KMS-11 (cell line): ENCODE data around the gene KCNJ16.

Source experiments
- H2AFZ ChIP-seq: fragments of 200-600 bp; sonication (generic); 2 replicates; pipeline ENCODE4 v1.6.1; 2016; ENCODE audit warnings: antibody characterized with exemption, mixed run types, low read depth
- H3K27ac ChIP-seq: fragments of 200-600 bp; sonication (generic); 2 replicates; pipeline ENCODE4 v1.6.1; 2016; ENCODE audit warnings: mild to moderate bottlenecking, mixed run types
- H3K27me3 ChIP-seq: fragments of 200-600 bp; sonication (generic); 2 replicates; pipeline ENCODE4 v1.6.1; 2017; ENCODE audit warnings: mild to moderate bottlenecking, low read depth, mixed run types, moderate library complexity; ENCODE audit not compliant: insufficient read depth
- H3K36me3 ChIP-seq: fragments of 200-600 bp; sonication (generic); 2 replicates; pipeline ENCODE4 v1.6.1; 2017; ENCODE audit warnings: mild to moderate bottlenecking, mixed run types; ENCODE audit not compliant: insufficient read depth
- H3K4me1 ChIP-seq: fragments of 200-600 bp; sonication (generic); 2 replicates; pipeline ENCODE4 v1.6.1; 2016; ENCODE audit warnings: mild to moderate bottlenecking, low read depth, mixed run types; ENCODE audit not compliant: poor library complexity, severe bottlenecking
- H3K4me2 ChIP-seq: fragments of 200-600 bp; sonication (generic); 2 replicates; pipeline ENCODE4 v1.7.0; 2016; ENCODE audit warnings: mild to moderate bottlenecking, mixed run types
- H3K4me3 ChIP-seq: fragments of 200-600 bp; sonication (generic); IDR thresholded peaks from 2 replicates; pipeline ENCODE4 v1.6.1; 2017; ENCODE audit warnings: low read depth, low read length, mixed read lengths; ENCODE audit not compliant: insufficient read depth
- H3K79me2 ChIP-seq: fragments of 200-600 bp; sonication (generic); 2 replicates; pipeline ENCODE4 v1.6.1; 2016; ENCODE audit warnings: low read depth, mixed run types; ENCODE audit not compliant: insufficient read depth
- H3K9ac ChIP-seq: fragments of 200-600 bp; sonication (generic); 2 replicates; pipeline ENCODE4 v1.6.1; 2016; ENCODE audit warnings: mild to moderate bottlenecking, mixed run types
- H4K20me1 ChIP-seq: fragments of 200-600 bp; sonication (generic); 2 replicates; pipeline ENCODE4 v1.6.1; 2016; ENCODE audit warnings: mild to moderate bottlenecking, mixed run types; ENCODE audit not compliant: insufficient read depth
- TF ChIP-seq, protein P1 (sequence below): fragments of 200-600 bp; sonication (generic); conservative IDR thresholded peaks from 2 replicates; pipeline ENCODE4 v1.6.1; 2017; ENCODE audit warnings: low read depth, mild to moderate bottlenecking, antibody characterized with exemption, low read length, moderate library complexity, mixed read lengths

KCNJ16 gene

DNA sequence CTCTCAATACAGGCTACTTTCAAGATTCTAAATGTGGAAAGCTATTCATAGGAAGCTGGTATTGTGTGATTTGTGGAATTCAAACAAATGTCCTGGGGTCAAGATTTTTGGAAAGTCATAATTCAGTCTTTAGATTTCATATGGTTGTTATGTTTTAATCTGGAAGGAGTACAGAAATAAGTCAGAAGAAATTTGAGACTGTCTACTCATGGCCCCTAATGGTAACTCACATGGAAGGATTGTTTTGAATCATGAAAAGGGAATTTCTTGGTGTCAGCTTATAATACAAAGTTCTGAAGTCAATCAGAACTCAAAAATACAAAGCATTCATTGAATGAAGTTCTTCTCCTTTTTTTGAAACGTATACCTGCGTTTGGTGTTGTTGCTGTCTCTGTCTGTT lies 97.4 kb downstream of the KCNJ16 start:
- H3K79me2 ChIP-seq = no peaks in the 10 kb centered on the region
- no peak overlapping the region for H2AFZ ChIP-seq
- H3K9ac ChIP-seq = no peak overlapping the region
- no peak overlapping the region for H3K4me2 ChIP-seq
- TF ChIP-seq, protein P1, sequence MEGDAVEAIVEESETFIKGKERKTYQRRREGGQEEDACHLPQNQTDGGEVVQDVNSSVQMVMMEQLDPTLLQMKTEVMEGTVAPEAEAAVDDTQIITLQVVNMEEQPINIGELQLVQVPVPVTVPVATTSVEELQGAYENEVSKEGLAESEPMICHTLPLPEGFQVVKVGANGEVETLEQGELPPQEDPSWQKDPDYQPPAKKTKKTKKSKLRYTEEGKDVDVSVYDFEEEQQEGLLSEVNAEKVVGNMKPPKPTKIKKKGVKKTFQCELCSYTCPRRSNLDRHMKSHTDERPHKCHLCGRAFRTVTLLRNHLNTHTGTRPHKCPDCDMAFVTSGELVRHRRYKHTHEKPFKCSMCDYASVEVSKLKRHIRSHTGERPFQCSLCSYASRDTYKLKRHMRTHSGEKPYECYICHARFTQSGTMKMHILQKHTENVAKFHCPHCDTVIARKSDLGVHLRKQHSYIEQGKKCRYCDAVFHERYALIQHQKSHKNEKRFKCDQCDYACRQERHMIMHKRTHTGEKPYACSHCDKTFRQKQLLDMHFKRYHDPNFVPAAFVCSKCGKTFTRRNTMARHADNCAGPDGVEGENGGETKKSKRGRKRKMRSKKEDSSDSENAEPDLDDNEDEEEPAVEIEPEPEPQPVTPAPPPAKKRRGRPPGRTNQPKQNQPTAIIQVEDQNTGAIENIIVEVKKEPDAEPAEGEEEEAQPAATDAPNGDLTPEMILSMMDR = no peak
- H3K36me3 ChIP-seq = no peaks in the 10 kb centered on the region
- H3K4me1 ChIP-seq = no peaks in the 10 kb centered on the region
- H4K20me1 ChIP-seq = no peaks in the 10 kb centered on the region
- H3K4me3 ChIP-seq = no peak overlapping the region
- H3K27ac ChIP-seq = no peak overlapping the region
- no peaks in the 10 kb centered on the region for H3K27me3 ChIP-seq

DNA sequence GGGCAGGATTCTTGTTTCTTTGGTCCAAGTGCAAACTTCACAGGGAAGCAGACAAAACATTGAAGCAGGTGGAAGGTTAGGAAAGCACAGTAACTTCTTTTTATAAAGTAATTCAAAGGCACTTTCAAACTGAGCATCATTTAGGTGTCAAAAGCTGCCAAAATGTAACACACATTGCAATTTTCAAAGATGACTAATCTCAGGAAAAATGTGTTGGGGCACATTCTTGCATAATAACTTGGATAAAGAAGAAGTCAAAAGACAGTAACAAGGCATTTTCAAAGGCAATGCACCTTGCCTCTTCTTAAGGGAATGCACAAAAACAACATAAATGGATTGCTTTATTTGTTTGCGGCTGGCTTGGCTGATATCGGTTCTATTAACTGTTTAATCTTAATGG lies 97.9 kb downstream of the KCNJ16 start:
- no peak overlapping the region for H3K4me3 ChIP-seq
- H3K9ac ChIP-seq = no peak overlapping the region
- H4K20me1 ChIP-seq = no peaks in the 10 kb centered on the region
- no peaks in the 10 kb centered on the region for H3K4me1 ChIP-seq
- H2AFZ ChIP-seq = no peak overlapping the region
- H3K36me3 ChIP-seq = no peaks in the 10 kb centered on the region
- no peaks in the 10 kb centered on the region for H3K79me2 ChIP-seq
- H3K27ac ChIP-seq = no peak overlapping the region
- no peaks in the 10 kb centered on the region for H3K27me3 ChIP-seq
- TF ChIP-seq, protein P1 = no peak
- H3K4me2 ChIP-seq = no peak overlapping the region

DNA sequence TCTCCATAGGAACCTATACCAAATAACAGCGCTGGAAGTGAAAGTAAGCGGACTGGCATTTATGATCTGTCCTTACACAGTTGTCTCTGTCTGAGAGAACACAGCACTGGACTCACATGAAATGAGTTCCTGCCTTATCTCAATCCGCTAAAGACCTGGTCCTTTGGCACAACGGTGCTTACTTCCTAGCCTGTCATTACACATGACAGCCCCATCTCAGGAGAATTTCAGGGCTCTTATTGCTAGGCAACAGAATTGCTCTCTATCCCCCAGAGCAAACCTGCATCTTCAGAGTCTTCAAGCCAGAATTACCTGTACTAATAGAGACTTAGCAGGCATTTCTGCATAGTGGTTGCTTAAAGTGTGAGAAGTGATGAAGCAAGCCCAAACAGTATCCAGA lies 98.7 kb downstream of the KCNJ16 start:
- Histone ChIP-seq H4K20me1 (no peaks in the 10 kb centered on the region), H3K9ac (no peak overlapping the region), H3K27me3 (no peaks in the 10 kb centered on the region), H3K4me3 (no peak overlapping the region), H3K4me1 (no peaks in the 10 kb centered on the region), H2AFZ (no peak overlapping the region), H3K79me2 (no peaks in the 10 kb centered on the region), H3K4me2 (no peak overlapping the region), H3K36me3 (no peaks in the 10 kb centered on the region), H3K27ac (no peak overlapping the region)
- TF ChIP-seq, protein P1 = no peak

DNA sequence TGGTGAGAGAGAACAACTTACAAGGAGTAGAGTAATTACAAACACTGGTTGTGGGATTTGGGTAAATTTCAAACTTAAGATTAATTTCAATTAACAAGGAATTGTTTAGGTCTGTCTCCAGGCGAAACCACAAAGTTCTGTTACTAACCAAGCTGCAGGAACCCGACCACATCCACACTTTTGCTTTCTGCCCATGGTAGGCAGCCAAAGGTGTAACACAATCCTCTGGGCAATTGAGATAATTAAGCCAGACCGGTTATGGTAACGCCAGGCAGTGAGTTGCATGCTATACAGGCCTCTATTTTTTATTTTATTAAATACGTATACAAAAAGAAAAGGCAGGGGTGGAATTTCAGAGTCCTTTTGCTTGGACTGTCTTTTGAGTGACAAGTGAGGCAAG lies 106.4 kb downstream of the KCNJ16 start:
- Histone ChIP-seq H3K27me3 (no peaks in the 10 kb centered on the region), H3K4me2 (no peak overlapping the region), H4K20me1 (no peaks in the 10 kb centered on the region), H3K4me3 (no peak overlapping the region), H3K79me2 (no peaks in the 10 kb centered on the region), H3K9ac (no peak overlapping the region), H3K4me1 (no peaks in the 10 kb centered on the region), H3K27ac (no peak overlapping the region), H2AFZ (no peak overlapping the region), H3K36me3 (no peaks in the 10 kb centered on the region)
- TF ChIP-seq, protein P1 = no peak

DNA sequence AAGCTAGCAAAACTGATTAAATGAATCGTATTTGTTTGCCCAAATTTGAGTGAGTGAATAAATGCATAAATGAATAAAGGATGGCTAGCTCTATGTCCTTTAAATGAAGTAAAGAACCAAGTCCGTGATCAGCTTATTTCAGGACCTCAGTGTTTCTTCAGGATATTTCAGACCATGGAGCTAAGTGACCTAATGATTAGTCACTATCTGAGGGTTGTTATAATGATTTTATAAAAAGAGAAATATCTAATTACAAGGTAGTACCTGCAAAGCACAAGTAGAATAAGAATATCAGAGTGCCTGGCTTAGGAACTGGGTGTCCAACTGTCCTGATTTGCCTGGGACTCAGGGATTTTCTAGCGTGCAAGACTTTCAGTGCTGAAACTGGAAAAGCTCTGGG lies 106.8 kb downstream of the KCNJ16 start:
- Histone ChIP-seq H3K27ac (no peak overlapping the region), H3K9ac (no peak overlapping the region), H2AFZ (no peak overlapping the region), H3K27me3 (no peaks in the 10 kb centered on the region), H3K4me3 (no peak overlapping the region), H3K36me3 (no peaks in the 10 kb centered on the region), H3K4me1 (no peaks in the 10 kb centered on the region), H4K20me1 (no peaks in the 10 kb centered on the region), H3K4me2 (no peak overlapping the region), H3K79me2 (no peaks in the 10 kb centered on the region)
- TF ChIP-seq, protein P1 = no peak
